H9 (cell line): ENCODE results near the gene PPP1R13B. TPM values are rescaled to one million over a fixed set of nuclear protein-coding genes. Genes with fewer than 3 reads are reported as not detected.

Source experiments
- DNase-seq: peaks from one replicate; pipeline ENCODE4 v3.0.0-alpha.2; 2017
- H2AFZ ChIP-seq: one replicate; pipeline ENCODE4 v1.6.1; 2013; ENCODE audit warnings: mild to moderate bottlenecking, low read length, control low read depth, moderate library complexity
- H2AK5ac ChIP-seq: 2 replicates; pipeline ENCODE4 v1.6.1; 2013; ENCODE audit warnings: low read length, control low read depth, mixed read lengths; ENCODE audit not compliant: insufficient read length
- H2BK120ac ChIP-seq: one replicate; pipeline ENCODE4 v1.6.1; 2013; ENCODE audit warnings: low read depth, mild to moderate bottlenecking, low read length, control low read depth, inconsistent platforms; ENCODE audit not compliant: poor library complexity, severe bottlenecking
- H2BK12ac ChIP-seq: 2 replicates; pipeline ENCODE4 v1.6.1; 2013; ENCODE audit warnings: low read length, control low read depth, mixed read lengths, low read depth; ENCODE audit not compliant: insufficient read length
- H2BK15ac ChIP-seq: 2 replicates; pipeline ENCODE4 v1.6.1; 2013; ENCODE audit warnings: low read depth, low read length, control low read depth
- H2BK20ac ChIP-seq: one replicate; pipeline ENCODE4 v1.6.1; 2013; ENCODE audit warnings: low read depth, mild to moderate bottlenecking, low read length, control low read depth, inconsistent platforms; ENCODE audit not compliant: poor library complexity, severe bottlenecking
- H2BK5ac ChIP-seq: 2 replicates; pipeline ENCODE4 v1.6.1; 2013; ENCODE audit warnings: low read length, control low read depth, mixed read lengths; ENCODE audit not compliant: insufficient read length
- H3K14ac ChIP-seq: 2 replicates; pipeline ENCODE4 v1.6.1; 2013; ENCODE audit warnings: low read length, control low read depth; ENCODE audit not compliant: insufficient read depth
- H3K18ac ChIP-seq: 2 replicates; pipeline ENCODE4 v1.6.1; 2013; ENCODE audit warnings: low read depth, mild to moderate bottlenecking, mixed read lengths, low read length, control low read depth; ENCODE audit not compliant: insufficient read length
- H3K23ac ChIP-seq: 2 replicates; pipeline ENCODE4 v1.6.1; 2013; ENCODE audit warnings: low read length, control low read depth, mixed read lengths, low read depth; ENCODE audit not compliant: insufficient read length
- H3K23me2 ChIP-seq: 2 replicates; pipeline ENCODE4 v1.6.1; 2013; ENCODE audit warnings: low read depth, mild to moderate bottlenecking, mixed read lengths, low read length, control low read depth; ENCODE audit not compliant: insufficient read length, poor library complexity, severe bottlenecking
- H3K27ac ChIP-seq: 2 replicates; pipeline ENCODE4 v1.5.1; 2013; ENCODE audit warnings: low read length, control low read depth, mixed read lengths, low read depth; ENCODE audit not compliant: insufficient read length
- H3K27me3 ChIP-seq: 2 replicates; pipeline ENCODE4 v1.6.1; 2013; ENCODE audit warnings: low read length, control low read depth, inconsistent platforms; ENCODE audit not compliant: insufficient read depth
- H3K4ac ChIP-seq: 2 replicates; pipeline ENCODE4 v1.6.1; 2013; ENCODE audit warnings: low read depth, mild to moderate bottlenecking, control low read depth, inconsistent platforms, low read length, moderate library complexity
- H3K4me1 ChIP-seq: 2 replicates; pipeline ENCODE4 v1.6.1; 2013; ENCODE audit warnings: low read length, control low read depth, inconsistent platforms; ENCODE audit not compliant: insufficient read depth
- H3K4me2 ChIP-seq: 2 replicates; pipeline ENCODE4 v1.6.1; 2013; ENCODE audit warnings: low read length, control low read depth, mixed read lengths; ENCODE audit not compliant: insufficient read length, insufficient read depth
- H3K56ac ChIP-seq: 2 replicates; pipeline ENCODE4 v1.6.1; 2013; ENCODE audit warnings: low read depth, mild to moderate bottlenecking, mixed read lengths, low read length, control low read depth; ENCODE audit not compliant: insufficient read length
- H3K79me1 ChIP-seq: 2 replicates; pipeline ENCODE4 v1.6.1; 2013; ENCODE audit warnings: low read depth, mild to moderate bottlenecking, moderate library complexity, low read length, control low read depth, inconsistent platforms; ENCODE audit not compliant: insufficient read depth, poor library complexity, severe bottlenecking
- H3K79me2 ChIP-seq: 2 replicates; pipeline ENCODE4 v1.6.1; 2013; ENCODE audit warnings: low read length, control low read depth, inconsistent platforms; ENCODE audit not compliant: insufficient read depth
- H3K9ac ChIP-seq: 2 replicates; pipeline ENCODE4 v1.6.1; 2013; ENCODE audit warnings: low read length, control low read depth, mixed read lengths; ENCODE audit not compliant: insufficient read length; ENCODE audit errors: extremely low read depth
- H3K9me3 ChIP-seq: one replicate; pipeline ENCODE4 v1.6.1; 2013; ENCODE audit warnings: low read depth, low read length, inconsistent platforms; ENCODE audit not compliant: control insufficient read depth
- H3T11ph ChIP-seq: one replicate; pipeline ENCODE4 v1.6.1; 2013; ENCODE audit warnings: mild to moderate bottlenecking, low read length, control low read depth, inconsistent platforms
- H4K20me1 ChIP-seq: one replicate; pipeline ENCODE4 v1.6.1; 2013; ENCODE audit not compliant: control insufficient read depth, insufficient read length, insufficient read depth
- H4K5ac ChIP-seq: 2 replicates; pipeline ENCODE4 v1.6.1; 2013; ENCODE audit warnings: low read depth, mild to moderate bottlenecking, mixed read lengths, low read length, control low read depth; ENCODE audit not compliant: insufficient read length
- H4K8ac ChIP-seq: replicated peaks from 2 replicates; pipeline ENCODE4 v1.6.1; 2013; ENCODE audit warnings: low read length, control low read depth, mixed read lengths, low read depth; ENCODE audit not compliant: insufficient read length
- H4K91ac ChIP-seq: 2 replicates; pipeline ENCODE4 v1.6.1; 2013; ENCODE audit warnings: low read depth, mild to moderate bottlenecking, moderate library complexity, mixed read lengths, low read length, control low read depth; ENCODE audit not compliant: insufficient read length
- H3K27ac Mint-ChIP-seq, 3 experiments: 2 replicates in 2 of 3; 3 replicates in 1 of 3; pipeline ENCODE4 v1.8.0; 2020 to 2021; ENCODE audit warnings: mixed read lengths in 3 of 3, mild to moderate bottlenecking in 1 of 3, moderate library complexity in 1 of 3
- H3K27me3 Mint-ChIP-seq: 2 replicates; pipeline ENCODE4 v1.8.0; 2021; ENCODE audit warnings: low read depth, mild to moderate bottlenecking, moderate library complexity, mixed read lengths
- H3K36me3 Mint-ChIP-seq, 3 experiments: 2 replicates in 2 of 3; 3 replicates in 1 of 3; pipeline ENCODE4 v1.8.0; 2020 to 2021; ENCODE audit warnings: low read depth in 3 of 3, mixed read lengths in 3 of 3; ENCODE audit not compliant: insufficient read depth in 1 of 3
- H3K4me1 Mint-ChIP-seq, 2 experiments: 2 replicates each; pipeline ENCODE4 v1.8.0; 2020; ENCODE audit warnings: mixed read lengths in 2 of 2
- H3K4me3 Mint-ChIP-seq, 2 experiments: 2 replicates in 1 of 2; 3 replicates in 1 of 2; pipeline ENCODE4 v1.8.0; 2020 to 2021; ENCODE audit warnings: mild to moderate bottlenecking in 2 of 2, mixed read lengths in 2 of 2, moderate library complexity in 1 of 2
- H3K9me3 Mint-ChIP-seq, 2 experiments: 2 replicates in 1 of 2; 3 replicates in 1 of 2; pipeline ENCODE4 v1.8.0; 2020; ENCODE audit warnings: mild to moderate bottlenecking in 2 of 2, mixed read lengths in 2 of 2, moderate library complexity in 1 of 2
- WGBS: extraction: QIAGEN DNeasy Blood & Tissue Kit; methylation state at CpG from one replicate; pipeline ENCODE4 v1.1.7; 2013; ENCODE audit warnings: missing lambda C conversion rate, low lambda C conversion rate, mixed read lengths; ENCODE audit not compliant: insufficient read length; ENCODE audit errors: extremely low coverage; 5-methylcytosine and 5-hydroxymethylcytosine counted together
- total RNA-seq: library from RNA; stranded (reverse); gene quantifications from 2 replicates; pipeline ENCODE4 v1.2.1, GENCODE V29; 2021
- TF ChIP-seq, protein P1 (sequence below): fragments of 200-600 bp; sonication (generic); conservative IDR thresholded peaks from 3 replicates; pipeline ENCODE4 v1.8.0; 2021; ENCODE audit warnings: antibody characterized with exemption, mild to moderate bottlenecking

Gene PPP1R13B
- total RNA-seq, 1 experiment from 2014 or later: 6.0 TPM

DNA sequence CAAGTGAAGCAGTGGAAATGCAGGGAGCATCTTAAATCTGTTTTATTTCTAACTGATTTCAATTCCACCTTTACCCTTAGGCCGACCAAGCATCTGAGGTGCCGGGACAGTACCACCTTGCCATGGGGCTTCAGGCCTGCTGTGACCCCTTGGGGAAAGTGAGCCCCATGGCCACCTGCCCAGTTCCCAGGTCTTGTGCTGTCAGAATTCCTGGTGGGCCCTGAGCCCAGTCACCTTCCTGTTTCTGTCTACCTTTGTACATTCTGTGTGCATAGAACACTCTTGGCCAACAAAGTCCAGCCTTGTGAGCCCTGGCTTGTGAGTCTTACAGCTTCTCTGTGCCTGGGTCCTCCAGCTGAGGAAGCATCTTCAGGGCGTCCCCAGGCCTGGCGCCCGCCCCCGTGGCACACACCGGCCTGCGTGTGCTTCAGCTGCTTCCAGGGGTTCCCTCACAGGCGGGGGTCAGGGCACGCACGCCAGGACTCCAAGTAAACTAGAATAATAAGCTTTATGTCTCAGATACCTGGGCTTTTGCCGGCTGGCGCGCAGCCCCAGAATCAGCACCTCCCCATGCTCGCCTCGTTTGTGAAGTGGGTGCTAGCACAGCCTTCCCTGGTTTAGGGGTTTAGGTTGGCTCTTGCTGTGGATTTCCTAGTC, 121.5 kb downstream of the PPP1R13B start:
- H4K5ac ChIP-seq: no peak overlapping the region
- no peak overlapping the region for H3K4me3 Mint-ChIP-seq
- H3K79me2 ChIP-seq: no peaks in the 10 kb centered on the region; the same call in 1 of the 2 replicates
- H3K14ac ChIP-seq: no peak overlapping the region
- WGBS: no CpG with 5 or more reads among the region's 16 CpGs
- H3K4ac ChIP-seq: no peak overlapping the region
- H3K79me1 ChIP-seq: peaks cover 7% of the 10 kb centered on the region
- peak overlapping the region in 2 of 3 experiments; percentile 14 to 35; a peak in 2 of 7 replicates for H3K27ac Mint-ChIP-seq
- H2BK120ac ChIP-seq: no peak overlapping the region
- no peak overlapping the region for H3K4me2 ChIP-seq
- no peak overlapping the region for H4K91ac ChIP-seq
- H2AFZ ChIP-seq: no peak overlapping the region
- no peaks in the 10 kb centered on the region for H4K20me1 ChIP-seq
- no peak overlapping the region for H2BK12ac ChIP-seq
- H2AK5ac ChIP-seq: no peak overlapping the region
- H3K23ac ChIP-seq: no peak overlapping the region
- no peaks in the 10 kb centered on the region for H3K27me3 ChIP-seq
- no peaks in the 10 kb centered on the region for H3K9me3 Mint-ChIP-seq
- no peaks in the 10 kb centered on the region for H3K9me3 ChIP-seq
- no peak overlapping the region for H3T11ph ChIP-seq
- H3K23me2 ChIP-seq: no peaks in the 10 kb centered on the region
- H3K36me3 Mint-ChIP-seq: peaks cover 2 to 22% (median 21%) of the 10 kb centered on the region in 3 experiments; a peak in 5 of 7 replicates
- H4K8ac ChIP-seq: no peak overlapping the region
- H3K4me1 Mint-ChIP-seq: peaks cover 0 to 6% of the 10 kb centered on the region in 2 experiments; a peak in 1 of 4 replicates
- H3K18ac ChIP-seq: no peak overlapping the region
- no peak overlapping the region for H2BK15ac ChIP-seq
- H2BK20ac ChIP-seq: no peak overlapping the region
- DNase-seq: no peak
- no peak overlapping the region for H2BK5ac ChIP-seq
- no peaks in the 10 kb centered on the region for H3K27me3 Mint-ChIP-seq
- no peak overlapping the region for H3K9ac ChIP-seq
- H3K27ac ChIP-seq: no peak overlapping the region
- H3K4me1 ChIP-seq: no peaks in the 10 kb centered on the region
- no peak overlapping the region for H3K56ac ChIP-seq
- TF ChIP-seq, protein P1, sequence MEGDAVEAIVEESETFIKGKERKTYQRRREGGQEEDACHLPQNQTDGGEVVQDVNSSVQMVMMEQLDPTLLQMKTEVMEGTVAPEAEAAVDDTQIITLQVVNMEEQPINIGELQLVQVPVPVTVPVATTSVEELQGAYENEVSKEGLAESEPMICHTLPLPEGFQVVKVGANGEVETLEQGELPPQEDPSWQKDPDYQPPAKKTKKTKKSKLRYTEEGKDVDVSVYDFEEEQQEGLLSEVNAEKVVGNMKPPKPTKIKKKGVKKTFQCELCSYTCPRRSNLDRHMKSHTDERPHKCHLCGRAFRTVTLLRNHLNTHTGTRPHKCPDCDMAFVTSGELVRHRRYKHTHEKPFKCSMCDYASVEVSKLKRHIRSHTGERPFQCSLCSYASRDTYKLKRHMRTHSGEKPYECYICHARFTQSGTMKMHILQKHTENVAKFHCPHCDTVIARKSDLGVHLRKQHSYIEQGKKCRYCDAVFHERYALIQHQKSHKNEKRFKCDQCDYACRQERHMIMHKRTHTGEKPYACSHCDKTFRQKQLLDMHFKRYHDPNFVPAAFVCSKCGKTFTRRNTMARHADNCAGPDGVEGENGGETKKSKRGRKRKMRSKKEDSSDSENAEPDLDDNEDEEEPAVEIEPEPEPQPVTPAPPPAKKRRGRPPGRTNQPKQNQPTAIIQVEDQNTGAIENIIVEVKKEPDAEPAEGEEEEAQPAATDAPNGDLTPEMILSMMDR: no peak
